ENCODE data around the gene RCE1.

RCE1 gene

GRCh38 chr11:66879000-66879399 lies 35.8 kb downstream of the RCE1 start:
- ChIA-PET CTCF (interaction anchor here (0.9 to 1.0 kb wide), 2 partner anchors 8 to 45 kb away, joined by 3 to 4 read pairs; no protein-coding TSS in a partner anchor), POLR2A (no interaction called here)
- DNase-seq (ENCODE audit: extremely low spot score): no peak
- TF ChIP-seq CTCF (IDR thresholded peaks at IDR 0.05; ENCODE audit: control extremely low read depth, extremely low read depth, low read depth, missing control alignments): no peak

GRCh38 chr11:66879583-66879982 lies 36.3 kb downstream of the RCE1 start:
- ChIA-PET CTCF (interaction anchor here (1.2 kb wide), 1 partner anchor 186 kb away, joined by 3 read pairs; no protein-coding TSS in a partner anchor), POLR2A (no interaction called here)
- DNase-seq (ENCODE audit: extremely low spot score): no peak
- TF ChIP-seq CTCF (IDR thresholded peaks at IDR 0.05; ENCODE audit: control extremely low read depth, extremely low read depth, low read depth, missing control alignments): no peak

GRCh38 chr11:66879999-66880398 lies 36.8 kb downstream of the RCE1 start:
- ChIA-PET CTCF (interaction anchor here (1.2 kb wide), 1 partner anchor 186 kb away, joined by 3 read pairs; no protein-coding TSS in a partner anchor), POLR2A (no interaction called here)
- DNase-seq (ENCODE audit: extremely low spot score): no peak
- no peak for TF ChIP-seq CTCF (IDR thresholded peaks at IDR 0.05; ENCODE audit: control extremely low read depth, extremely low read depth, low read depth, missing control alignments)

GRCh38 chr11:66880496-66881450 lies 37.5 kb downstream of the RCE1 start:
- no peak for DNase-seq (ENCODE audit: extremely low spot score)
- CTCF ChIA-PET: interaction anchor here (0.9 to 4.9 kb wide), 11 partner anchors 9 to 187 kb away, joined by 3 to 28 read pairs (median 4); no protein-coding TSS in a partner anchor
- no peak for TF ChIP-seq CTCF (IDR thresholded peaks at IDR 0.05; ENCODE audit: control extremely low read depth, extremely low read depth, low read depth, missing control alignments)
- POLR2A ChIA-PET: interaction anchor here (0.6 kb wide), 1 partner anchor 93 kb away, joined by 5 read pairs; no protein-coding TSS in a partner anchor

- no peak for DNase-seq (ENCODE audit: extremely low spot score)
- TF ChIP-seq CTCF (IDR thresholded peaks at IDR 0.05; ENCODE audit: control extremely low read depth, extremely low read depth, low read depth, missing control alignments): no peak
- ChIA-PET POLR2A (no interaction called here), CTCF (interaction anchor here (1.0 to 4.9 kb wide), 10 partner anchors 10 to 187 kb away, joined by 3 to 28 read pairs (median 4); no protein-coding TSS in a partner anchor)
Measured at GRCh38 chr11:66881451-66881835, 38.2 kb downstream of the RCE1 start.

GRCh38 chr11:66881927-66882452 lies 38.7 kb downstream of the RCE1 start:
- DNase-seq (ENCODE audit: extremely low spot score): no peak
- no peak for TF ChIP-seq CTCF (IDR thresholded peaks at IDR 0.05; ENCODE audit: control extremely low read depth, extremely low read depth, low read depth, missing control alignments)
- CTCF ChIA-PET: interaction anchor here (1.0 to 4.9 kb wide), 10 partner anchors 10 to 186 kb away, joined by 3 to 28 read pairs (median 8); no protein-coding TSS in a partner anchor
- POLR2A ChIA-PET: no interaction called here

Data from GM10248 (cell line).